ENCODE measurements around the gene P3R3URF. TPM values are rescaled to one million over a fixed set of nuclear protein-coding genes. Genes with fewer than 3 reads are reported as not detected.

The P3R3URF gene
- total RNA-seq, 1 donor from 2014 or later, result not detected

GRCh38 chr1:46206399-46206798 is 30.1 kb upstream of the P3R3URF start:
- TF ChIP-seq CTCF (conservative IDR thresholded peaks at IDR 0.05), result no peak

DNA sequence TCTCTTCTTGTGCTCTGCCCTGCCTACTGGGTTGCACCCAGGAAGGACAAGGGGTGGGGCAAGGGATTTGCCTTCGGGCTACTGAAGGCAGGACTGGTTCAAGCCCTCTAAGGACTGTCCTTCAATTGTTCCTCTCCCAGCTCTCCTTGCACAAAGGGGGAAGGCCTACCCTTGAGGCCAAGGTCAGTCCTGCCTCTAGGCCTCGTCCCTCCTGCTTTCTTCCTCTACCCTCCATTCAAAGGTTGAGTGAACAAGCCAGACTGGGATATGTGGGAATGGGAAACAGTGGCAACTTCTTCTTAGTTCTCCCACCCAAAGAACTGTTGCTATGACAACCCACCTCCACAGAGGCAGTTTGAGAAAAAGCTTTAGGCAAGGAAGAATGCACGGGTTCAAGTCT is 29.5 kb upstream of the P3R3URF start:
- no peaks in the 10 kb centered on the region for H3K9me3 Mint-ChIP-seq
- H3K27me3 Mint-ChIP-seq, result peaks cover 7% of the 10 kb centered on the region
- TF ChIP-seq CTCF (conservative IDR thresholded peaks at IDR 0.05), result no peak
- H3K36me3 Mint-ChIP-seq, result no peaks in the 10 kb centered on the region
- peaks cover 15% of the 10 kb centered on the region for H3K4me1 Mint-ChIP-seq (ENCODE audit: unreplicated experiment)
- DNase-seq (ENCODE audit: extremely low spot score, unreplicated experiment), result no peak
- H3K27ac Mint-ChIP-seq, result no peak overlapping the region
- H3K4me3 Mint-ChIP-seq, result no peak overlapping the region

More at GRCh38 chr1:46206399-46206798, 30.1 kb upstream of the P3R3URF start:
- Mint-ChIP-seq H3K4me3 (no peak overlapping the region), H3K9me3 (no peaks in the 10 kb centered on the region), H3K27ac (no peak overlapping the region), H3K36me3 (no peaks in the 10 kb centered on the region), H3K27me3 (peaks cover 7% of the 10 kb centered on the region), H3K4me1 (ENCODE audit: unreplicated experiment) (peaks cover 15% of the 10 kb centered on the region)
- DNase-seq (ENCODE audit: extremely low spot score, unreplicated experiment), result no peak

DNA sequence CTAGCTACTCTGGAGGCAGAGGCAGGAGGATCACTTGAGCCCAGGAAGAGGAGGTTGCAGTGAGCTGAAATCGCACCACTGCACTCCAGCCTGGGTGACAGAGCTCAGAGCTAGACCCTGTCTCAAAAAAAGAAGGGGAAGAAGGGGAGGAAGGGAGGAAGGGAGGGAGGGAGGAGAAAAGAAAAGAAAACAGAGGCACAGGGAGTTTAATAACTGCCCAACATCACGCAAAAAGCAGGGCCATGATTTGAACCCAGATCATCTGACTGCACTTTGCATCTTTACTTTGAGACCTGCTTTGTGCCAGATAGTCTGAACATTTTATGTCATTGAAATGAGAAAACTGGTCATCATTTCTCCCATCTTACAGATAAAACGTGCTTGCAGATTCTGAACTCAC is 28.9 kb upstream of the P3R3URF start:
- Mint-ChIP-seq H3K9me3 (no peaks in the 10 kb centered on the region), H3K4me3 (no peak overlapping the region), H3K27ac (no peak overlapping the region), H3K27me3 (peaks cover 7% of the 10 kb centered on the region), H3K4me1 (ENCODE audit: unreplicated experiment) (peaks cover 18% of the 10 kb centered on the region), H3K36me3 (no peaks in the 10 kb centered on the region)
- no peak for TF ChIP-seq CTCF (conservative IDR thresholded peaks at IDR 0.05)
- DNase-seq (ENCODE audit: extremely low spot score, unreplicated experiment), result no peak

DNA sequence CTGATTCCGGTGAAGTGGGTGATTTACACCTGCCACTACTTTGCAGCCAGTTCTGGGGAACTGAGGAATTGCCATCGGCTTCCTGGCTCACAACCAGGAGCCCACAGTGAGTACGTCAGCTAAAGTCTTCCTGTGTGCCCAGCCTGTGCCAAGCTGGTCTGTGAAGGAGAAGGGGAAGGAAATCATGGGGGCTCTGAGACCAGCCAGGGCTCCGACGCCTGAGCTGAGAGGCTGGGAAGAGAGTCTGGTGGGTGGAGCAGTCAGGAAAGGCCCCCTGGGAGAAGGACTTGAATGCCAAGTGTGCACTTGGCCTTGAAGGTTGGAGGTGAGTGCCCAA is 28.1 kb upstream of the P3R3URF start:
- Mint-ChIP-seq H3K9me3 (no peaks in the 10 kb centered on the region), H3K4me3 (peak overlapping the region; percentile 94), H3K4me1 (ENCODE audit: unreplicated experiment) (peaks cover 20% of the 10 kb centered on the region), H3K27me3 (peaks cover 7% of the 10 kb centered on the region), H3K27ac (no peak overlapping the region), H3K36me3 (no peaks in the 10 kb centered on the region)
- no peak for DNase-seq (ENCODE audit: extremely low spot score, unreplicated experiment)
- TF ChIP-seq CTCF (conservative IDR thresholded peaks at IDR 0.05), result no peak

- Mint-ChIP-seq H3K9me3 (no peaks in the 10 kb centered on the region), H3K36me3 (no peaks in the 10 kb centered on the region), H3K27ac (peak overlapping the region; percentile 21), H3K27me3 (peaks cover 7% of the 10 kb centered on the region), H3K4me3 (peak overlapping the region; percentile 94), H3K4me1 (ENCODE audit: unreplicated experiment) (peaks cover 20% of the 10 kb centered on the region)
- no peak for DNase-seq (ENCODE audit: extremely low spot score, unreplicated experiment)
- no peak for TF ChIP-seq CTCF (conservative IDR thresholded peaks at IDR 0.05)
Observed at GRCh38 chr1:46203738-46204405, 27.6 kb upstream of the P3R3URF start.

Measured in type B pancreatic cell (in vitro differentiated cells).